ENCODE data around the gene HGF.

HGF gene

GRCh38 chr7:81676105-81676811, 93.6 kb downstream of the HGF start:
- no peak for DNase-seq

DNA sequence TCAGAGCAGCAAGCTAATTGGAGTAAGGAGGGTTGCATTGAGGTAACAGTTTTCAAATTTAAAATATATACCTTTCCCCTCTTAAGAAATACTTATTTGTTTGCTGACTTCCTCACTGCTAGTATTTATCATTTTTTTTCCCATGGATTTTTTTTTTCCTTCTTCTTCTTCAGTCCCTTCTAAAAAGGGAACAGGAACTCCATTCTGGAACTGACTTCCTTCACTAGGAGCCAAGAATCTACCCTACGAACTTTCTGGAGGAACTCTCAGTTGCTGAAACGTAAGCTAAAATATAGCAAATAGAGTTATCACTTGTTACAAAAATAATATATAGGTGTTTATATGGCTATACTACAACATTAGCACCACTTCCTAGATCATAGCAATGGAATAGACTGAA, 95.4 kb downstream of the HGF start:
- DNase-seq: no peak

GRCh38 chr7:81672872-81673271, 97.0 kb downstream of the HGF start:
- DNase-seq: no peak

- no peak for DNase-seq
Measured at GRCh38 chr7:81669476-81670105, 100.3 kb downstream of the HGF start.

GRCh38 chr7:81666209-81666608, 103.6 kb downstream of the HGF start:
- no peak for DNase-seq

GRCh38 chr7:81665236-81665635, 104.6 kb downstream of the HGF start:
- DNase-seq: no peak

GRCh38 chr7:81664304-81664703, 105.5 kb downstream of the HGF start:
- DNase-seq: no peak

- DNase-seq: no peak
Measured at GRCh38 chr7:81662531-81662930, 107.3 kb downstream of the HGF start.

DNA sequence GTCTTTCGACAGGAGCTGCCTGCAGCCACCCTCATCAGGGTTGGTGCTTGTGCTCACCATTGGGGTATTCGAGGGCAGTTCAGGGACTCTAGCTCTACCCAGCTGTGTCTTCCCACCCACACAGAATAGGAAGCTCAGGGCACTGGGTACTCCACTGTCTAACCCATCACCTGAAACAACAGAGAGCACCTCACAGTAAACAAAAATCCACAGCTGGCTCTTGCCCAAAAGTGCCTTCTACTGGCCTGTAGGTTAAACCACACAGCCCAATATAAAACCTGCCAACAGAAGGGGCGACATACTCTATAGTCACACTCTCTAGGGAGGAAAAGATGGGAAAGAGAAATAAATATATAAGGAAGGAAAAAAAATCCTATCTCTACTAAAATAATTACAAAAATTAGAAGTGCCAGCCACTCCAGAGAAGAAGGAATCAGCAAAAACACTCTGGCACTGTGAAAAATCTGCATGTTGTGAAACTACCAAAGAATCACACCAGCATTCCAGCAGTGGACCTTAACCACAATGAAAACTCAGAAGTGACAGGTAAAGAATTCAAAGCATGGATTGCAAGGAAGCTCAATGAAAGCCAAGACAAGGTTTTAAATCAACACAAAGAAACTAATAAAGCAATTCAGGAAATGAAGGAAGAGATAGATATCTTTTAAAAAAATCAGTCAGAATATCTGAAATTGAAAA, 110.0 kb downstream of the HGF start:
- no peak for DNase-seq

- DNase-seq: no peak
Measured at GRCh38 chr7:81657551-81657950, 112.3 kb downstream of the HGF start.

GRCh38 chr7:81655271-81655670, 114.6 kb downstream of the HGF start:
- no peak for DNase-seq

GRCh38 chr7:81652225-81652624, 117.6 kb downstream of the HGF start:
- DNase-seq: no peak

Data from hippocampal formation (tissue), 2 donors.